ENCODE data around the gene PKP1.
"Not testable (repeated sequence)": the region's sequence is repeated elsewhere in the genome, so short reads cannot be mapped to it uniquely, and the experiment has no call there.

PKP1 gene

GRCh38 chr1:201282931-201283829 lies at the start of gene PKP1:
Gene PKP1 (plus strand): TSS chr1:201283506. CDS start chr1:201283703, 197 bp downstream.
- DNase-seq, result no peak
- peak; percentile 28 for TF ChIP-seq POLR2A (IDR thresholded peaks at IDR 0.05; ENCODE audit: low read length)
- TF ChIP-seq GATA1 (IDR thresholded peaks at IDR 0.05; ENCODE audit: low read depth, low read length), result no peak

- not testable (repeated sequence) for DNase-seq
Measured at GRCh38 chr1:201239646-201240045, 43.7 kb upstream of the PKP1 start.

- TF ChIP-seq GATA1 (IDR thresholded peaks at IDR 0.05; ENCODE audit: low read depth, low read length) (no peak), POLR2A (IDR thresholded peaks at IDR 0.05; ENCODE audit: low read length) (no peak)
Measured at GRCh38 chr1:201240171-201240570, 43.1 kb upstream of the PKP1 start.

GRCh38 chr1:201241736-201242135 lies 41.6 kb upstream of the PKP1 start:
- no peak for TF ChIP-seq POLR2A (IDR thresholded peaks at IDR 0.05; ENCODE audit: low read length)
- no peak for TF ChIP-seq GATA1 (IDR thresholded peaks at IDR 0.05; ENCODE audit: low read depth, low read length)
- DNase-seq, result no peak

More at GRCh38 chr1:201240171-201240570, 43.1 kb upstream of the PKP1 start:
- no peak for DNase-seq

GRCh38 chr1:201245082-201245481 lies 38.2 kb upstream of the PKP1 start:
- TF ChIP-seq GATA1 (IDR thresholded peaks at IDR 0.05; ENCODE audit: low read depth, low read length) (no peak), POLR2A (IDR thresholded peaks at IDR 0.05; ENCODE audit: low read length) (no peak)
- DNase-seq, result no peak

GRCh38 chr1:201248721-201249559 lies 34.4 kb upstream of the PKP1 start:
- DNase-seq, result no peak
- TF ChIP-seq GATA1 (IDR thresholded peaks at IDR 0.05; ENCODE audit: low read depth, low read length) (no peak), POLR2A (IDR thresholded peaks at IDR 0.05; ENCODE audit: low read length) (no peak)

- TF ChIP-seq POLR2A (IDR thresholded peaks at IDR 0.05; ENCODE audit: low read length) (no peak), GATA1 (IDR thresholded peaks at IDR 0.05; ENCODE audit: low read depth, low read length) (no peak)
Measured at GRCh38 chr1:201250326-201251011, 32.8 kb upstream of the PKP1 start.

GRCh38 chr1:201251411-201251810 lies 31.9 kb upstream of the PKP1 start:
- no peak for DNase-seq
- no peak for TF ChIP-seq POLR2A (IDR thresholded peaks at IDR 0.05; ENCODE audit: low read length)

More at GRCh38 chr1:201250326-201251011, 32.8 kb upstream of the PKP1 start:
- DNase-seq, result no peak

GRCh38 chr1:201251851-201252430 lies 31.4 kb upstream of the PKP1 start:
- TF ChIP-seq POLR2A (IDR thresholded peaks at IDR 0.05; ENCODE audit: low read length), result no peak
- TF ChIP-seq GATA1 (IDR thresholded peaks at IDR 0.05; ENCODE audit: low read depth, low read length), result no peak
- DNase-seq, result no peak

GRCh38 chr1:201252944-201253371 lies 30.3 kb upstream of the PKP1 start:
- DNase-seq, result no peak

GRCh38 chr1:201253411-201253810 lies 29.9 kb upstream of the PKP1 start:
- TF ChIP-seq POLR2A (IDR thresholded peaks at IDR 0.05; ENCODE audit: low read length) (no peak), GATA1 (IDR thresholded peaks at IDR 0.05; ENCODE audit: low read depth, low read length) (no peak)
- no peak for DNase-seq

More at GRCh38 chr1:201252944-201253371, 30.3 kb upstream of the PKP1 start:
- TF ChIP-seq GATA1 (IDR thresholded peaks at IDR 0.05; ENCODE audit: low read depth, low read length) (no peak), POLR2A (IDR thresholded peaks at IDR 0.05; ENCODE audit: low read length) (no peak)

GRCh38 chr1:201253906-201254624 lies 29.2 kb upstream of the PKP1 start:
- no peak for TF ChIP-seq POLR2A (IDR thresholded peaks at IDR 0.05; ENCODE audit: low read length)
- no peak for TF ChIP-seq GATA1 (IDR thresholded peaks at IDR 0.05; ENCODE audit: low read depth, low read length)
- no peak for DNase-seq

Data from erythroblast (primary cell).